ENCODE results near the gene SIL1.

SIL1 gene

GRCh38 chr5:139158791-139159190 is 39.4 kb downstream of the SIL1 start:
- Histone ChIP-seq H3K36me3 (no peaks in the 10 kb centered on the region), H3K27me3 (no peaks in the 10 kb centered on the region), H3K27ac (no peak overlapping the region), H3K4me1 (ENCODE audit: control insufficient read depth in 1 of 2, insufficient read depth in 1 of 2, low read depth in 1 of 2, low read length in 1 of 2) (no peaks in the 10 kb centered on the region), H3K9me3 (no peaks in the 10 kb centered on the region), H3K4me3 (ENCODE audit: low read depth in 1 of 2, low read length in 1 of 2) (no peak overlapping the region)
- TF ChIP-seq CTCF (IDR thresholded peaks at IDR 0.05) = no peak

- no peak for TF ChIP-seq CTCF (IDR thresholded peaks at IDR 0.05)
- Histone ChIP-seq H3K36me3 (no peaks in the 10 kb centered on the region), H3K27ac (no peak overlapping the region), H3K27me3 (no peaks in the 10 kb centered on the region), H3K9me3 (no peaks in the 10 kb centered on the region), H3K4me1 (ENCODE audit: control insufficient read depth in 1 of 2, insufficient read depth in 1 of 2, low read depth in 1 of 2, low read length in 1 of 2) (no peaks in the 10 kb centered on the region), H3K4me3 (ENCODE audit: low read depth in 1 of 2, low read length in 1 of 2) (no peak overlapping the region)
Observed at GRCh38 chr5:139157556-139157955, 40.6 kb downstream of the SIL1 start.

GRCh38 chr5:139156814-139157213 is 41.4 kb downstream of the SIL1 start:
- no peaks in the 10 kb centered on the region for H3K9me3 ChIP-seq
- TF ChIP-seq CTCF (IDR thresholded peaks at IDR 0.05) = no peak
- H3K27me3 ChIP-seq = no peaks in the 10 kb centered on the region
- no peaks in the 10 kb centered on the region for H3K36me3 ChIP-seq
- no peak overlapping the region for H3K4me3 ChIP-seq (ENCODE audit: low read depth in 1 of 2, low read length in 1 of 2)
- H3K27ac ChIP-seq = no peak overlapping the region
- H3K4me1 ChIP-seq (ENCODE audit: control insufficient read depth in 1 of 2, insufficient read depth in 1 of 2, low read depth in 1 of 2, low read length in 1 of 2) = no peaks in the 10 kb centered on the region

GRCh38 chr5:139155333-139155732 is 42.8 kb downstream of the SIL1 start:
- Histone ChIP-seq H3K27ac (no peak overlapping the region), H3K4me3 (ENCODE audit: low read depth in 1 of 2, low read length in 1 of 2) (no peak overlapping the region), H3K27me3 (no peaks in the 10 kb centered on the region), H3K36me3 (no peaks in the 10 kb centered on the region), H3K9me3 (no peaks in the 10 kb centered on the region), H3K4me1 (ENCODE audit: control insufficient read depth in 1 of 2, insufficient read depth in 1 of 2, low read depth in 1 of 2, low read length in 1 of 2) (peaks cover 6% of the 10 kb centered on the region in 2 experiments)
- TF ChIP-seq CTCF (IDR thresholded peaks at IDR 0.05) = no peak

- no peaks in the 10 kb centered on the region for H3K27me3 ChIP-seq
- peaks cover 22 to 27% of the 10 kb centered on the region in 2 experiments for H3K4me1 ChIP-seq (ENCODE audit: control insufficient read depth in 1 of 2, insufficient read depth in 1 of 2, low read depth in 1 of 2, low read length in 1 of 2)
- no peak overlapping the region for H3K27ac ChIP-seq
- H3K9me3 ChIP-seq = no peaks in the 10 kb centered on the region
- H3K4me3 ChIP-seq (ENCODE audit: low read depth in 1 of 2, low read length in 1 of 2) = no peak overlapping the region
- no peak for TF ChIP-seq CTCF (IDR thresholded peaks at IDR 0.05)
- no peaks in the 10 kb centered on the region for H3K36me3 ChIP-seq
Observed at GRCh38 chr5:139151902-139152301, 46.3 kb downstream of the SIL1 start.

Measured in neutrophil (primary cell).